Measurements from ENCODE around the gene ALK.

DNA sequence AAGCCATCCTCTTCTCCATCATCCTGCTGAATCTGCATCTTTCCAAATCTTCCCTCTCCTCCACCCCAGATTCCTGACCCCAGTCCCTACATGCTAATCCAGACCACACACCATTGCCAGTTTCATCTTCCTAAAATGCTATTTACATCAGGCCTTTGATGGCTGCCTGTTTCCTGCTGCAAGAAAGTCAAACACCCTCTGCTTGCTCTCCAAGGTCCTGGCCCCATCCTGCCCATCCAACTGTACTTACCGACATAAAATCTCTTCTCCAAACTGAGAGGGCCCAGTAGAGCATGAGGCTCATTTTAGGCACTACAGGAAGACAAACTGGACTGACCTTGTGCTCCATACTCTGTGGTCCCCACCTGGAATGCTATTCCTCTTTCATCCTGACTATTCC lies 19.0 kb downstream of the ALK start:
- TF ChIP-seq CTCF (IDR thresholded peaks at IDR 0.05) (no peak), ZFX (IDR thresholded peaks at IDR 0.05; ENCODE audit: borderline replicate concordance) (no peak)

All from 22Rv1 (cell line).